Omental fat pad (tissue), 4 donors: ENCODE data around the gene LINGO1. TPM values are rescaled to one million over a fixed set of nuclear protein-coding genes. Genes with fewer than 3 reads are reported as not detected.

ENCODE experiments used
- ATAC-seq: fragments of 150-250 bp; one replicate; pipeline ENCODE4 v1.9.1; 2016; ENCODE audit warnings: mild to moderate bottlenecking, moderate library complexity; ENCODE audit not compliant: low FRiP score
- DNase-seq: peaks from one replicate; pipeline ENCODE4 v3.0.0-alpha.2; 2019; ENCODE audit warnings: low spot score
- total RNA-seq, 4 donors: library from RNA; depleted of rRNA; stranded (reverse); fragments of >200 nt; gene quantifications; one replicate each; pipeline ENCODE4 v1.1.0, GENCODE V29; 2016
- TF ChIP-seq, protein P1 (sequence below), 3 donors: fragments of 450-650 bp; IDR thresholded peaks; one replicate each; pipeline ENCODE4 v1.5.1; 2016 to 2017; ENCODE audit warnings: antibody characterized with exemption in 3 of 3, mild to moderate bottlenecking in 3 of 3, moderate library complexity in 2 of 3

The LINGO1 gene
- total RNA-seq, 4 donors from 2014 or later, result 0.36 to 1.7 (median 0.69) TPM

DNA sequence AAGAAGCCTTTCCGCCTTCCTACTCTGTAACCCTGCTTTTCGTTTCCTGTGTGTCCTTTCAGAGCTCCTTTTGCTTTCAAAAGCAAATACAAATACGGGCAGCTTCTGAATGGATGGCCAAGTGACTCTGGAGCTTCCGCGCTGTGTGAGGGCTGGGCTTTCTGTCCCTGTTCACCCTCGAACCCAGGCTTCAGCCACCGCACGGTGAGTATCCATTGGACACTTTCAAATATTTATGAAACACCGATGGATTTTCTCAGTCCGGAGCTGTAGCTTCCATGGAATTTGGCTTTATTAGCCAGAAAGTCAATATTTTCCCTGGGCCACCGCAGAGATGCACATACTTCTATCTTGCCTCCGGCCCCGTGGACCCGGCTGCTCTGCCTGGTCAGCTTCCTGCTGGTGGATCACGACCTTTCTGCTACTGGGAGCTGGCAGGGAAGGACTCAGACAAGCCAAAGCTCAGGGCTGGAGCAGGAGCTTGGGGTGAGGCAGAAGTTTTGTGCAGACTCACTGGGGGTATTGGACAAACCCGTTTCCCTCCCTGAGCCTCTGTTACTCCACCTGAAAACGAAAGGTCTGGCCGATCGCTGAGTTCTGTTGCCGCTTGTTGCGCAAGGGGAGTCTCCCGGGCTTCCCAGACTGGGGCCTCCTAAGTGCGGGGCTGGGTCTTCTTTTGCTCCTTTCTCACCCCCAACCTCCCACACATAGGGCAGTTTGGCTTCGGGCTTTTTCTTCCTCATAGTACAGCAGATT, 63.6 kb downstream of the LINGO1 start:
- TF ChIP-seq, protein P1, sequence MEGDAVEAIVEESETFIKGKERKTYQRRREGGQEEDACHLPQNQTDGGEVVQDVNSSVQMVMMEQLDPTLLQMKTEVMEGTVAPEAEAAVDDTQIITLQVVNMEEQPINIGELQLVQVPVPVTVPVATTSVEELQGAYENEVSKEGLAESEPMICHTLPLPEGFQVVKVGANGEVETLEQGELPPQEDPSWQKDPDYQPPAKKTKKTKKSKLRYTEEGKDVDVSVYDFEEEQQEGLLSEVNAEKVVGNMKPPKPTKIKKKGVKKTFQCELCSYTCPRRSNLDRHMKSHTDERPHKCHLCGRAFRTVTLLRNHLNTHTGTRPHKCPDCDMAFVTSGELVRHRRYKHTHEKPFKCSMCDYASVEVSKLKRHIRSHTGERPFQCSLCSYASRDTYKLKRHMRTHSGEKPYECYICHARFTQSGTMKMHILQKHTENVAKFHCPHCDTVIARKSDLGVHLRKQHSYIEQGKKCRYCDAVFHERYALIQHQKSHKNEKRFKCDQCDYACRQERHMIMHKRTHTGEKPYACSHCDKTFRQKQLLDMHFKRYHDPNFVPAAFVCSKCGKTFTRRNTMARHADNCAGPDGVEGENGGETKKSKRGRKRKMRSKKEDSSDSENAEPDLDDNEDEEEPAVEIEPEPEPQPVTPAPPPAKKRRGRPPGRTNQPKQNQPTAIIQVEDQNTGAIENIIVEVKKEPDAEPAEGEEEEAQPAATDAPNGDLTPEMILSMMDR (IDR thresholded peaks at IDR 0.05), result no peak
- ATAC-seq (peak; percentile 72), DNase-seq (peak; percentile 36)

DNA sequence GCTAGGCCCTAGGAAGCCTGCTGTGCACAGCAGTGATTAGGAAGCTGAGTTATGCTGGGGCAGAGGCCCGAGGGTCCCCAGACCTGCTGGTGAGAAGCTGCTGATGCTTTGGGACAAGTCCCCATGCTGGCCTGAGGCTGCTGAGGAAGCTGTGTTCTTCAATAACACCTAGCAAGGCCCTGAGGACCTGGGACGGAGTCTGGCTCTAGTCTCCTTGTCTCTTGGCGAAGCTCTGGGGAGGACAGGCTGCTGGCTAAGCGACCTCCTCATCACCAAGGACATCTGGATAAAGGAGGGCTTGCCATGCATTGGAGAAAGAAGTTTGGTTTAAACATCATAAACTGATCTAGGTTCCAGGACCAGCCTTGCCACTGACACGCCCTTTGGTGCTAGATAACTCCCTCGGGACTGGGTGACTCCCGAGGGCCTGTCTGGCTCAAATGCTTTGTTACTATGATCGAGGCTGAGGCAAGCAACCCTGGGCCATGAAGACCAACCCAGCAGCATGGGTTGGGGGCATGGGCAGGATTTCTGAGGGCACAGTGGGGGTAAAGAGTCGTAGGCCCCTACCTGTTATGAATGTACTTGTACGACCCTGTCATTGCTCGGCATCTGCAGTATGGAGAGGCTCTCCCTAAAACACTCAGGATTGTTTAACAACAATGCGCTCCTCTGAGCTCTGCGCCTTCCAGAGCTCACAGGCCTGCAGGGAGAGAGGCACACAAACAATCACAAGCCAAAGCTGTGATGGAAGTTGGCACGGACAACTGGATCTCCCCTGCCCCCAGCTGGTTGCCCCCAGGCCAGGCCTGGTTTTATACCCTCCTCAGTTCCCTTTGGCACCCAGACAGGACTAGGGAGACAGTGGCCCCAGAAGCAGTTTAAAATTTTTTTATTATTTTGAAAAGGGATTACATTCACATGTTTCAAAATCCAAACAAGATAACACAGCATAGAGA, 64.4 kb downstream of the LINGO1 start:
- DNase-seq (no peak), ATAC-seq (no peak)
- TF ChIP-seq, protein P1 (IDR thresholded peaks at IDR 0.05), result no peak

DNA sequence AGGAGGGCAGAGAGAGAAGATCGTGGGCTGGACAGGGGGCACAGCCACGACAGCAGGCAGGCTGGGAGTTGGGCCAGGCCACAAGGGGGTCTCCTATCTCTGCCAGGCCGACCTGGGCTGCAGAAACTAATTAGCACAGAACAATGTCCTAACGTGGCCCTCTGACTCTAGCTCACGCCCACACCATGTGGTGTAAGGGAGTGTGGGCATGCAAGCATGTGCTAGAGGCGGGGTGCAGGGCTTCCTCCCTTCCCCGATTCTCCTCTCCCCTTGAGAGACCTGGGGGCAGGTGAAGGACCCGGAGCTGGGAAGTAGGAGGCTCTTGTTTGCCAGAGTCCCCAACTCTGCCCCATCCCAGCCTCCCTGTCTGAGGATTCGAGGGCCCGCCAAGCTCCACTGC, 65.5 kb downstream of the LINGO1 start:
- DNase-seq (no peak), ATAC-seq (no peak)
- TF ChIP-seq, protein P1 (IDR thresholded peaks at IDR 0.05), result no peak

DNA sequence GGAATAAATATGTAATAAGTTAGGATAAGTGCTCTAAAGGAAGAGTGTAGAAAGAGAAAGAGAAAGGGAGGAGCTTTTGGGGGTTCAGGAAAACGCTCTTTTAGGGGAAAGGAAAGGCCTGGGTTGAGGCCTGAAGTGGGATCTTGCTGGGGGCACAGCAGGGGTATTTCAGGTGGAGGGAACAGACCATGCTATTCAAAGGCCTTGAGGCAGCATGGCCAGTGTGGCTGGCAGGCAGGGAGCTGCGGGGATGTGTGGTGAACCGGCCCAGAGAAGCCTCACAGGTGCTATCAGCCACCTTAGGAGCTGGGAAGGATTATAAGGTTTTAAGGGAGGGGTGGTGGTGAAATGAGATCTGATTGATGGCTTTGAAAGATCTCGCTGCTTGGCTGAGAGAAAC, 66.6 kb downstream of the LINGO1 start:
- TF ChIP-seq, protein P1 (IDR thresholded peaks at IDR 0.05), result no peak
- no peak for ATAC-seq
- no peak for DNase-seq

DNA sequence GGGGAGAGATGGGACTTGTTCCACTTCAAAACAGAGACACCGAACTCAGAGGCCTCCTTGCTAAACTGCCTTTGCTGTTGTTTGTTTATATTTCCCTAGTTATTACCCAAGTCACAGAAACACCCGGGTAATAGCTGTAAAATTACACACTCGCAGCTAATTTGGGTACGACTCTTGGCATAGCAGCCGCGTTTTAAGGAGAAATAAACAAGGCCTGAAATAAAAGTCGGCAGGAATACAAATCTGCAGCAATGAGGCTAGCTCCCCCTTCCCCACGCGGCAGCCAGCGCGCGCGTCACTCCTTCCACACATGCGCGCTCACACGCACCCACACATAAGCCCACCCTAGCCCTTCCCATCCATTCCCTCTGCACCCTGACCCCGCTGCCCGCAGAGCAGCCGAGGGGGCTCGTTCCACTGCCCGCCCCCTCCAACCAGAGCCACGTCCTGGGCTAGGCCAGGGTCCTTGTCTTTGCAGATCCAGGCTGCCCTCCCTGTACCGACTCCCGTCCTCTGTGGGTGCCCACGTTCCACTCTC, 67.3 kb downstream of the LINGO1 start:
- ATAC-seq, result no peak
- no peak for DNase-seq
- TF ChIP-seq, protein P1 (IDR thresholded peaks at IDR 0.05), result no peak

DNA sequence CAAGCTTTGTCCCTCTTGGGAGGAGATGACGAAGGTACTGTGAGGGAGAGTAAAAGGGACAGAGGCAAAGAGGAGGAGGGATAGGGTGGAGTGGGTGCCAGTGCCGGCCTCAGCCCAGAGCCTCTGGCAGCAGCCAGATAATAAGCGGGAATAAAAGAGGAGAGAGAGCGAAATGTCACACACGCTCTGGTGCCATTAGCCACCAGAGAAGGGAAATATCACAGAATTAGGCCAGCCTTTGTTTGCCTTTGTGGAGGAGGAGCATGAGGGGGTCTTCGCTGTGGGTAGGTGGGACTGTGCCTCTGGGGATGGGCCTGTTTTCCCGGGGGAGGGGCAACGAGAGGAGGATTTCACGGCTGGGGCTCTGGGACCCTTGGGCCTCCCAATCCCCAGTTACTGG, 67.8 kb downstream of the LINGO1 start:
- no peak for ATAC-seq

More for the DNA sequence above, 67.8 kb downstream of the LINGO1 start:
- TF ChIP-seq, protein P1 (IDR thresholded peaks at IDR 0.05), result no peak
- DNase-seq, result no peak
